MG63 (cell line): ENCODE data around the gene KCNJ14. TPM values are rescaled to one million over a fixed set of nuclear protein-coding genes. Genes with fewer than 3 reads are reported as not detected.

ENCODE experiments used
- DNase-seq: peaks from one replicate; pipeline ENCODE4 v3.0.0-alpha.2; 2020
- H3K27me3 ChIP-seq: fragments of 250-450 bp; sonication (Bioruptor Pico); 2 replicates; pipeline ENCODE4 v1.5.1; 2020; ENCODE audit warnings: mild to moderate bottlenecking, moderate library complexity
- H3K36me3 ChIP-seq: fragments of 250-450 bp; sonication (Bioruptor Pico); 2 replicates; pipeline ENCODE4 v1.5.1; 2020; ENCODE audit warnings: mild to moderate bottlenecking, moderate library complexity
- H3K4me3 ChIP-seq: fragments of 250-450 bp; sonication (Bioruptor Pico); 2 replicates; pipeline ENCODE4 v1.5.1; 2020; ENCODE audit warnings: mild to moderate bottlenecking, moderate library complexity
- H3K9me3 ChIP-seq: fragments of 250-450 bp; sonication (Bioruptor Pico); 2 replicates; pipeline ENCODE4 v1.5.1; 2020; ENCODE audit warnings: mild to moderate bottlenecking, moderate library complexity
- total RNA-seq: library from RNA; depleted of rRNA; stranded (reverse); fragments of >200 nt; shearing (Covaris generic); gene quantifications from 2 replicates; pipeline ENCODE4 v1.2.3, GENCODE V29; 2014; ENCODE audit warnings: low replicate concordance

The KCNJ14 gene
- total RNA-seq, 1 experiment from 2014 or later: 0.43 TPM

DNA sequence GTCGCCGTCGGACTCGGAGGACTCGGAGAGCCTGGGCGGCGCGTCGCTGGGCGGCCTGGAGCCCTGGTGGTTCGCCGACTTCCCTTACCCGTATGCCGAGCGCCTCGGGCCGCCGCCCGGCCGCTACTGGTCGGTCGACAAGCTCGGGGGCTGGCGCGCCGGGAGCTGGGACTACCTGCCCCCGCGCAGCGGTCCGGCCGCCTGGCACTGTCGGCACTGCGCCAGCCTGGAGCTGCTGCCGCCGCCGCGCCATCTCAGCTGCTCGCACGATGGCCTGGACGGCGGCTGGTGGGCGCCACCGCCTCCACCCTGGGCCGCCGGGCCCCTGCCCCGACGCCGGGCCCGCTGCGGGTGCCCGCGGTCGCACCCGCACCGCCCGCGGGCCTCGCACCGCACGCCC, 12.1 kb upstream of the KCNJ14 start:
- Histone ChIP-seq H3K27me3 (no peaks in the 10 kb centered on the region), H3K4me3 (no peak overlapping the region), H3K9me3 (no peaks in the 10 kb centered on the region), H3K36me3 (peaks cover 22% of the 10 kb centered on the region)
- no peak for DNase-seq

DNA sequence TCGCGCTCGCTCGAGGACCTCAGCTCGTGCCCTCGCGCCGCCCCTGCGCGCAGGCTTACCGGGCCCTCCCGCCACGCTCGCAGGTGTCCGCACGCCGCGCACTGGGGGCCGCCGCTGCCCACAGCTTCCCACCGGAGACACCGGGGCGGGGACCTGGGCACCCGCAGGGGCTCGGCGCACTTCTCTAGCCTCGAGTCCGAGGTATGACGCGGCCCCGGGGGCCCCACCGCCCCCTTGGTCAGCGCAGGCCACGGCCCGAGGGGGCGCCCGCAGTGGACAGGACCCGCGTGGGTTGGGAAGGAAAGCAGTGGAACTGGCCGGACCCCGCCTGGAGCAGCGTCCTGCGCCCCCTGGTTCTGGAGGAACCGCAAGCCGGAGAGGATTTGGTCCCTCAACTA, 11.6 kb upstream of the KCNJ14 start:
- DNase-seq: no peak
- Histone ChIP-seq H3K9me3 (no peaks in the 10 kb centered on the region), H3K4me3 (no peak overlapping the region), H3K36me3 (peaks cover 27% of the 10 kb centered on the region), H3K27me3 (no peaks in the 10 kb centered on the region)

DNA sequence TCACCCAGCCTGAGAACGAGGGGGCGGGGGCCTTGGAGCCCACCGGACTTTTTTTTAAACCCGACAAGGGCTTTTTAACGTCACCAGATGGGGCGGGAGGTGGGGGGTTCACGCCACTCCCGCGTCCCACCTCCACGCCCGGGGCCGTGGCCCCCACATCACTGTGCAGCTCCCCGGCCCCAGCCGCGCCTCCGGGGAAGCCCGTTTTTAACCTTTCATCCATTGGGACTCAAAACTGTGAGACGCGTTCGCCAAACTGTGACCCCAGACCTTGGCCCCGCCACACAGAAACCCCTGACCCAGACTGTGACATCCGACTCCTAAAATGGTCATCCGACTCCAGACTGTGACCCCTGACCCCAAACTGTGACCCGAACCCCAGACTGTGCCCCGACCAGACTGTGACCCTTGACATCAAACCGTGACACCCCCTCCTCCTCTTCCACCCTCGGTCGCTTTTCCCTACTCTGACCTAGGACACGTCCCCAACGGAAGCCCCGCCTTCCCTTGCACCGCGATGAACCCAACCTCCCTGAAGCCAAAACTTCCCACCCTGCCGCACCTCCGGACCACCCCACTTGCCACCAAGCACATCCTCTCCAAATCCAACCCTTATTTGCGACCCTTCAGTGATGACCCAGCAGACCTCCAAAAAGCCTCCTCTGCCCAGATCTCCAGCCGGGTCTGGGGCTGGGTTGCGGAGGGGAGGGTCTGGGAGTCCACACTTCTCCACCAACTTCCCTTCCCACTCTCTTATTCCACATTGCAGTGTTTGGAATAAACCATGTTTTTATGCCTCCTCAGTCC, 11.0 kb upstream of the KCNJ14 start:
- Histone ChIP-seq H3K36me3 (peaks cover 33% of the 10 kb centered on the region), H3K27me3 (no peaks in the 10 kb centered on the region), H3K4me3 (peak overlapping the region; percentile 98), H3K9me3 (no peaks in the 10 kb centered on the region)
- no peak for DNase-seq

DNA sequence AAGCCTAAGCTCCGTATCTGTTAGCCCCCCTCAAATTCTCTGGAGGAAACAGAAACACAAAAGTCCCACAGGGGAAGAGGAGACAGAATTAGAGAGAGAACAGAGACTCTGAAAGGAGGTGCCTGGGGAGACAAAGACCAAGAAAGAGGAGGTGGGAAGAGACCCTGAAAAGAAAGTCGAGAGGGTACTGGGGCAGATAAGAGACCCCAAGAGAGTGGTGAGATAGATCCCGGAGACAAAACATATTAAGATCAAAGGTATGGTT, 10.5 kb upstream of the KCNJ14 start:
- Histone ChIP-seq H3K9me3 (no peaks in the 10 kb centered on the region), H3K36me3 (peaks cover 38% of the 10 kb centered on the region), H3K27me3 (no peaks in the 10 kb centered on the region), H3K4me3 (peak overlapping the region; percentile 98)
- no peak for DNase-seq

DNA sequence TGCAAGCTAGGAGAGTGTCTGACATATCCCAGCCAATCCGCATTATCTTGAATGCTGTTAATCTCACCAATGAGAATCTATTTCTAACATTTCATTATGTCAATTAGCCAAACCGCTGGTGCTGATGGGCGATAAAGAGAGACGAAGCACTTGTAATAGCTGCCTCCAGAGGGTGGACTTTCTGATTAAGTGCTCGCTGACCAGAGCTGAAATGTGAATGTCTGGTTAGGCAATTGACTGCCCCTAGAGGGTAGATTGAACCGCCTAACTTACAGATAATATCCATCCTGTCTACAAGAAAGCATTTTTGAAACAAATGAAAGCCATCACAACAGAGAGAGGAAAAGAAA, 10.1 kb upstream of the KCNJ14 start:
- Histone ChIP-seq H3K9me3 (no peaks in the 10 kb centered on the region), H3K4me3 (peak overlapping the region; percentile 98), H3K27me3 (no peaks in the 10 kb centered on the region), H3K36me3 (peaks cover 42% of the 10 kb centered on the region)
- peak; percentile 75 for DNase-seq

DNA sequence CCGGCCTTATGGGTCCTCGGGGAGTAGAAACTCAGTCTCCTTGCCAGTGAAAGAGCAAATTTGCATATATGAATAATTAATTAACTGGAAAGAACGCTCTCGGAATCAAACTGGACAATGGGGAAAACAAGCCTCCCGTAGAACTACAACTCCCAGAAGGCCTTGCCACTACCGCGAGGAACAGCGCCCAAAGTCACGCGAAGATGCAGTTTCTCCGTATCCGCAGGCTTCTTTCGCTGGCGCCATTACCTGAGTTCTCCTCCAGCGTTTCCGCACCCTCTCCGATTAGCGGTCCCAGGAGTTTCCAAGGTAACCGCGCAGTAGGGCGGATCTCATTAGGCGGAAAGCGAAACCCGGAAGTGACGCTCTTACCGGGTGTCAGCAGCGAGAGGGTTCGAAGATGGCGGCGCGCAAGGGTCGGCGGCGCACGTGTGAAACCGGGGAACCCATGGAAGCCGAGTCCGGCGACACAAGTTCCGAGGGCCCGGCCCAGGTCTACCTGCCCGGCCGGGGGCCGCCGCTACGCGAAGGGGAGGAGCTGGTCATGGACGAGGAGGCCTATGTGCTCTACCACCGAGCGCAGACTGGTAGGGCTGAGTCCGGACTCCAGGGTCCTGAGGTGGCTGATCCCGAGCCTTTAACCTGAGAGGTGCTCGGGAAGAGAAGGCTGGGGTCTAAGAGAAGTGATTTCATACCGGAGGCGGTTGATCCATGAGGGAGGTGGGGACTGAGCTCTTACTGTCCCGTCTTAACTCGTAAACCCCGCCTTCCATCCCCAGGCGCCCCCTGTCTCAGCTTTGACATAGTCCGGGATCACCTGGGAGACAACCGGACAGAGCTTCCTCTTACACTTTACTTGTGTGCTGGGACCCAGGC, 9.5 kb upstream of the KCNJ14 start, which contains the start of gene GRWD1:
TSS of gene GRWD1 (plus strand) at position 378 of the 876 bp plus-strand sequence. CDS start at position 401, 23 bp downstream.
- peak within 1 kb of the TSS; percentile 98 for H3K4me3 ChIP-seq
- H3K9me3 ChIP-seq: no peaks in the 10 kb centered on the region
- no peaks in the 10 kb centered on the region for H3K27me3 ChIP-seq
- DNase-seq: peak; percentile 97
- peaks cover 48% of the 10 kb centered on the region for H3K36me3 ChIP-seq

DNA sequence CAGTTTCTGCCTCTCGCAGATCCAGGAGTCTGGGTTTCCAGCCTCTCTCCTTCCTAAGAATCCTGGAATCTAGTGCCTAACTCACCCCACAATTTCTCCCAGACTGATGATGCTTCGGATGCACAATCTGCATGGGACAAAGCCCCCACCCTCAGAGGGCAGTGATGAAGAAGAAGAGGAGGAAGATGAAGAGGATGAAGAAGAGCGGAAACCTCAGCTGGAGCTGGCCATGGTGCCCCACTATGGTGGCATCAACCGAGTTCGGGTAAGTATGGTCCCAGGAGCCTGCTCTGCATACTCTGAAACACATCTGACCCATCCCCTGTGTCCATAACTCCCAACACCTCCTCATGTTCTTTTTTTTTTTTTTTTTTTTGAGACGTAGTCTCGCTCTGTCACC, 8.8 kb upstream of the KCNJ14 start:
- Histone ChIP-seq H3K9me3 (no peaks in the 10 kb centered on the region), H3K27me3 (no peaks in the 10 kb centered on the region), H3K36me3 (peaks cover 54% of the 10 kb centered on the region), H3K4me3 (peak overlapping the region; percentile 98)
- DNase-seq: no peak

DNA sequence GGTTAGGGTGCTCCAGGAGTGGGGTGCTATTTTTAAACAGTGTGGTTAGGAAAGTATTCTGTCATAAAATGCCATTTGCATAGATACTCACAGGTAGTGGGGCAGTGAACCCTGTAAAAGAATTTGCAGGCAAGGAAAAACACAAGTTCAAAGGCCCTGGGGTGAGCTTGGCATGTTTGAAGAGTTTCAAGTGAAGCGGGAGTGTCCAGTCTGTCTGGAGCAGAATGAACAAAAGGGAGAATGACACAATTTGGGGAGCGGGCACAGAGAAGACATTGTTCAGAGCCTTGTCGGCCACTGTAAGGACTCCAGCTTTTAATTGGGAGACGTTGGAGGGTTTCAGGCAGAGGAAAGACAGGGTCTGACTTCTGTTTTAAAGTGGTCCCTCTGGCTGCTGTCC, 6.8 kb upstream of the KCNJ14 start:
- Histone ChIP-seq H3K27me3 (no peaks in the 10 kb centered on the region), H3K36me3 (peaks cover 74% of the 10 kb centered on the region), H3K4me3 (no peak overlapping the region), H3K9me3 (no peaks in the 10 kb centered on the region)
- DNase-seq: no peak

DNA sequence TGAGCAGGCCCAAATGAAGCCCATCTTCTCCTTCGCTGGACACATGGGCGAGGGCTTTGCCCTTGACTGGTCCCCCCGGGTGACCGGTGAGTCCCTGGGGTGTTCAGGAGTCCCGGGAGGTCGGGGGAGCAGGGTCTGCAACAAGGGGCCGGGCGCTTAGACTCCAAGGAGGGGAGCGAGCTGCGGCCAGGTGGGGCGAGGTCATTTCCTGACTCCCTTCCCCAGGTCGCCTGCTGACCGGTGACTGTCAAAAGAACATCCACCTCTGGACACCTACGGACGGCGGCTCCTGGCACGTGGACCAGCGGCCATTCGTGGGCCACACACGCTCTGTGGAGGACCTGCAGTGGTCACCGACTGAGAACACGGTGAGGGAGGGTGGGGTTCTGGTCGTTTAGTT, 4.9 kb upstream of the KCNJ14 start:
- DNase-seq: no peak
- Histone ChIP-seq H3K36me3 (peaks cover 91% of the 10 kb centered on the region), H3K9me3 (no peaks in the 10 kb centered on the region), H3K27me3 (no peaks in the 10 kb centered on the region), H3K4me3 (no peak overlapping the region)

DNA sequence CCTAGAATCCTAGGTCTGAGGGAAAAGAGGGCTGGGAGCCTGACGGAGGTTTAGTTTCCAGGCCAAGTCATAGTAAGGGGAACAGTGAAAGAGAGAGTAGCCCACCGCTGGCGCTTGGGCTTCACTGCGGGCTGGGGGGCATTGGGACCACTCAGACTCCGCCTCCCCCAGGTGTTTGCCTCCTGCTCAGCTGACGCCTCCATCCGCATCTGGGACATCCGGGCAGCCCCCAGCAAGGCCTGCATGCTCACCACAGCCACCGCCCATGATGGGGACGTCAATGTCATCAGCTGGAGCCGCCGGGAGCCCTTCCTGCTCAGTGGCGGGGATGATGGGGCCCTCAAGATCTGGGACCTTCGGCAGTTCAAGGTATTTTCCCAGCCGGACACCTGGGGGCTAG, 4.5 kb upstream of the KCNJ14 start:
- no peak for DNase-seq
- Histone ChIP-seq H3K27me3 (no peaks in the 10 kb centered on the region), H3K9me3 (no peaks in the 10 kb centered on the region), H3K36me3 (peaks cover 95% of the 10 kb centered on the region), H3K4me3 (no peak overlapping the region)

DNA sequence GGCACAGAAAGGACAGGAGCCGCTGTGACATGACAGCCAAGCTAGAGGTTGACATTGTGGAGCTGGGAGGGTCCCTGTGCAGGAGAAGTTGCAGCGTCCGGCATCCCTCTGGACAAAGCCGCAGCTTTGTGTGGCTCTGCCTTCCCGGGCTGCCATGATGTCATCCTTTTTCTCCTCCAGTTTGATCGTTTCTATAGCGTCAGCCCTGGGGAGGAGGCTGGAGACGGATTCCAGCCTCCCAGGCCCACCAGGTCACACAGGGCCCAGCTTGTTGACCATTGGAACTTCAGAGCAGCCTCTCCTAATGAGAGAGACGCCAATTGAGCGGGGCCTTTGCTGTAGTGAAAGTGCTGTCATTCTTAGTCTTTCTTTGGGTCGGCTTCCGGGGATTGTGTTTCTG, 3.8 kb upstream of the KCNJ14 start:
- Histone ChIP-seq H3K27me3 (no peaks in the 10 kb centered on the region), H3K9me3 (no peaks in the 10 kb centered on the region), H3K36me3 (peaks cover 94% of the 10 kb centered on the region), H3K4me3 (no peak overlapping the region)
- DNase-seq: no peak

DNA sequence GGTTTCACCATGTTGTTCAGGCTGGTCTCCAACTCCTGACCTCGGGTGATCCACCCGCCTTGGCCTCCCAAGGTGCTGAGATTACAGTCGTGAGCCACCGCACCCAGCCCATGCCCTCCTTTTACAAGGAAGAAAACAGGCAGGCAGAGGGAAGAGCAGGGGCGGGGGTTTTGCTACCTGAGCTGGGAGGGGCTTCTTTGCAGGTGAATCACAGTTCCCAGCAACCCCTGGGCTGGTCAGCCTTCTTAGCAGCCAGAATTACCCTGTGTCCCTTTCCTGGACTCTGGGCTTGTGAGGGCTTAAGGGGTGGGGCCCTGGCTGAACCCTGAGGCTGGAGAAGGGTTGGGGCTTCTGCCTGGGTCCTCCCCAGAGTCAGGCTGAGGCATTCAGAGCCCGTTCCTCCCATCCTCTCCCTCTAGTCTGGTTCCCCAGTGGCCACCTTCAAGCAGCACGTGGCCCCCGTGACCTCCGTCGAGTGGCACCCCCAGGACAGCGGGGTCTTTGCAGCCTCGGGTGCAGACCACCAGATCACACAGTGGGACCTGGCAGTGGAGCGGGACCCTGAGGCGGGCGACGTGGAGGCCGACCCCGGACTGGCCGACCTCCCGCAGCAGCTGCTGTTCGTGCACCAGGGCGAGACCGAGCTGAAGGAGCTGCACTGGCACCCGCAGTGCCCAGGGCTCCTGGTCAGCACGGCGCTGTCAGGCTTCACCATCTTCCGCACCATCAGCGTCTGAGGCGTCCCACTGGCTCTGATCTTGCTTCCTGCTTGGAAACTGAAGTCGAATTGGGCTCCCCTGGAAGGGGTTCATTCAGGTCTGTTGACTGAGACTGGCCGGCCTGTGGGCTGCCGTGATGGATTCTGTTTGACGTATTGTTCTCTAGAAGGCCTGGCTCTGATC, 2.8 kb upstream of the KCNJ14 start:
- peaks cover 95% of the 10 kb centered on the region for H3K36me3 ChIP-seq

DNA sequence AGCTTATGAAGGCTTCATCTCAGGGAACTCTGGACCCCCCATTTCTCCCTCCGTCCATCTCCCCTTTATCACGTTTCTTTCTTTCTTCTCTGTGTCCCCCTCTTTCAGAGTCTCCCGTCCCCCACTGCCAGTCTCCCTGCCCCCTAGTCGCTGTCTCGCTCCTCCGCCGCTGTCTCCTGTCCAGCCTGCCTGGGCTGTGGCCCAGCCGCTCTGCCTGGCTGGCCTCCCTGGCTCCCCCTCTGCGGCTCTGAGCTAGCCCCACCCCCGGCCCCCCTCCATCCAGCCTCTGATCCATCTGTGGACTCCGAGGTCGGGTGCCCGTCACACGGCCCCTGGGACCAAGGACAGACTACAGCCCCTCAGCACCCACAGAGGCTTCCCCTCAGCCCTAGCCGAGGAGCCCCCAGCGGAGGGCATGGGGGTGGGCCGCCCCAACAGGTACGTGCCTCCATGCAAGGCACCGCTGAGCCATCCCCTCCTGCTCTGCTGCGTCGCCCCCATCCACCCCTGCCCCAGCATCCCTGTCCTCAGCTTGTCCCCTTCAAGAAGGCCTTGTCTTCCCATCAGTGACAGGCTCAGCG, 1.1 kb upstream of the KCNJ14 start:
- peaks cover 90% of the 10 kb centered on the region for H3K36me3 ChIP-seq
- H3K27me3 ChIP-seq: no peaks in the 10 kb centered on the region
- no peaks in the 10 kb centered on the region for H3K9me3 ChIP-seq
- H3K4me3 ChIP-seq: no peak overlapping the region
- DNase-seq: no peak

More for the DNA sequence above, 2.8 kb upstream of the KCNJ14 start:
- Histone ChIP-seq H3K9me3 (no peaks in the 10 kb centered on the region), H3K4me3 (no peak overlapping the region), H3K27me3 (no peaks in the 10 kb centered on the region)
- DNase-seq: no peak

DNA sequence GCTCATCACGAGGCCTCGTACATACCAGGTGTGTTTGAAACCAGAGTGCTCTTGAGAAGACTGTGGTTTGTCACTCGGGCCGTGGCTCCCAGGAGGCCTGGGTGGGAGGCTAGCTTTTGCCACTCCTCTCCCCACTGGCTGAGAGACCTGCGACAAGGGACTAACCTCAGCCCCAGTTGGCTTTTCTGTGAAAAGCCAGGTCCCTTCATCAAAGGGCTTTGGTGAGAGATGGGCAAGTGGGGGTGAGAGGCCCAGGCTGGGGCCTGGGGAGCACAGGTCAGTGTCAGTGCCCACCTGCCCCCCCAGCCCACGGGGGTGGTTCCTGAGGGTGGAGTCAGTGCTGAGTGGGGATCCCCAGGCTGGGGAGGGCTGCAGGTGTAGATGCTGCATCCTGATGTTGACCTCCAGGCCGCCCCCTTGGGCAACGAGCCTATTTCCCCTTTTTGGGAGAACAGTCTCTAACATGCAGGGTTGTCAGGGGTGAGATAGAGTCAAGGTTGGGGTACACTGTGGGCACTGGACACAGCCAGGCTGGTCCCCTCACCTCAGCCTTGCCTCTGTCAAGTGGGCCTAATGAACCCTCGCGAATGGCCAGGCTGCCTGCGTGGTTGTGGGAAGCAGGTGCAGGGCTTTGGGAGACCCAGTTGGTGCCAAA, 661 bp downstream of the KCNJ14 start:
- Histone ChIP-seq H3K27me3 (no peaks in the 10 kb centered on the region), H3K9me3 (no peaks in the 10 kb centered on the region), H3K36me3 (peaks cover 84% of the 10 kb centered on the region), H3K4me3 (no peak overlapping the region)
- no peak for DNase-seq

DNA sequence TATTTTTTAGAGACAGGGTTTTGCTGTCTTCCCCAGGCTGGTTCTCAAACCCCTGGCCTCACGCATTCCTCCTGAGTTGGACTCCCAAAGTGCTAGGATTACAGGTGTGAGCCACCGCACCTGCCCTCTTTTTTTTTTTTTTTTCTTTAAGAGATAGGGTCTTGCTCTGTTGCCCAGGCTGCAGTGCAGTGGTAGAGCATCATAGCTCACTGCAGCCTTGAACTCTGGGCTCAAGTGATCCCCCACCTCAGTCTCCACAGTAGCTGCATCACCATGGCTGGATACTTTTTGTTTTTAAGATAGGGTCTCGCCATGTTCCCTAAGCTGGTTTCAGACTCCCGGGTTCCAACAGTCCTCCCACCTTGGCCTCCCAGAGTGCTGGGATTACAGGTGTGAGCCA, 1.5 kb downstream of the KCNJ14 start:
- no peak for DNase-seq
- peaks cover 79% of the 10 kb centered on the region for H3K36me3 ChIP-seq
- no peaks in the 10 kb centered on the region for H3K27me3 ChIP-seq
- H3K4me3 ChIP-seq: no peak overlapping the region
- H3K9me3 ChIP-seq: no peaks in the 10 kb centered on the region

DNA sequence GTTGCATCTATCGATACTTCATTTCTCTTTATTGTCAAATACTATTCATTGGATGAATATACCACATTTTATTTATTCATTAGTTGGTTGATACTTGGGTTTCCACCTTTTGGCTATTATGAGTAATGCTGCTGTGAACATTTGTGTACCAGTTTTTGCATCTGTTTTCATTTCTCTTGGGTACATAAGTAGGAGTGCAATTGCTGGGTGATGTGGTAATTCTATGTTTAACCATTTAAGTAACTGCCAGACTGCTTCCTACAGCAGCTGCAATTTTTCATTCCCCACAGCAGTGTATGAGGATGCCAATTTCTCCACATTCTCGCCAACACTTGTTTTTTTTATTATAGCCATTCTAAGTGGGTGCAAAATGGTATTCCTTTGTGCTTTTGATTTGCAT, 2.6 kb downstream of the KCNJ14 start:
- no peaks in the 10 kb centered on the region for H3K27me3 ChIP-seq
- DNase-seq: no peak
- no peaks in the 10 kb centered on the region for H3K9me3 ChIP-seq
- H3K36me3 ChIP-seq: peaks cover 77% of the 10 kb centered on the region
- H3K4me3 ChIP-seq: no peak overlapping the region
